HepG2 (cell line): ENCODE data around the gene EIF3J. TPM values are rescaled to one million over a fixed set of nuclear protein-coding genes. Genes with fewer than 3 reads are reported as not detected.

Experiments
- ESRRA ChIP-seq: sonication (generic); formaldehyde crosslinking; IDR thresholded peaks from 2 replicates; pipeline ENCODE4 v1.5.1; 2020; ENCODE audit warnings: mild to moderate bottlenecking, low read depth, missing genetic modification reagents
- JDP2 ChIP-seq: sonication (generic); formaldehyde crosslinking; IDR thresholded peaks from 2 replicates; pipeline ENCODE4 v1.8.1; 2022; ENCODE audit warnings: missing genetic modification reagents, borderline replicate concordance
- PRPF4 ChIP-seq: fragments of 200-400 bp; formaldehyde crosslinking; IDR thresholded peaks from 2 replicates; pipeline ENCODE4 v1.6.1; 2016; ENCODE audit warnings: low read length, low read depth; ENCODE audit not compliant: poor library complexity, severe bottlenecking
- RFX1 ChIP-seq: fragments of 450-650 bp; IDR thresholded peaks from 2 replicates; pipeline ENCODE4 v1.6.1; 2017
- SAP130 ChIP-seq: IDR thresholded peaks from 2 replicates; pipeline ENCODE4 v1.6.1; 2016; ENCODE audit warnings: low read depth
- YEATS4 ChIP-seq: sonication (generic); formaldehyde crosslinking; IDR thresholded peaks from 2 replicates; pipeline ENCODE4 v1.4.0; 2020; ENCODE audit warnings: missing genetic modification reagents, borderline replicate concordance
- ZNF121 ChIP-seq: sonication (generic); formaldehyde crosslinking; IDR thresholded peaks from 2 replicates; pipeline ENCODE4 v1.5.0; 2020; ENCODE audit warnings: mild to moderate bottlenecking, missing genetic modification reagents
- ZNF317 ChIP-seq: sonication (generic); formaldehyde crosslinking; IDR thresholded peaks from 2 replicates; pipeline ENCODE4 v1.5.0; 2020; ENCODE audit warnings: mild to moderate bottlenecking, missing genetic modification reagents
- ZNF550 ChIP-seq: sonication (generic); formaldehyde crosslinking; IDR thresholded peaks from 2 replicates; pipeline ENCODE4 v1.4.0; 2020; ENCODE audit warnings: mild to moderate bottlenecking, missing genetic modification reagents, borderline replicate concordance
- polyA plus RNA-seq, 8 experiments: library from polyadenylated mRNA; depleted of rRNA in 3 of 8; stranded (reverse) in 7 of 8; unstranded in 1 of 8; fragments of >200 nt; fragmentation: Illumina TruSeq in 4 of 8; extraction: Trizol in 4 of 8; gene quantifications; 2 replicates each; pipeline versions ENCODE4 v1.2.1 to v1.2.3, GENCODE V29; 2011 to 2016; ENCODE audit warnings: low read depth in 4 of 8, missing spikeins in 1 of 8, mixed read lengths in 1 of 8; ENCODE audit not compliant: insufficient read depth in 1 of 8
- total RNA-seq, 5 experiments: library from RNA; depleted of rRNA; stranded (reverse); fragments of >200 nt; fragmentation: Illumina TruSeq; extraction: Trizol; gene quantifications; 2 replicates each; pipeline ENCODE4 v1.2.3, GENCODE V29; 2016; ENCODE audit warnings: low read depth in 1 of 5
- TF ChIP-seq, protein P1 (sequence below): sonication (generic); formaldehyde crosslinking; IDR thresholded peaks from 2 replicates; pipeline ENCODE4 v1.4.0; 2020; ENCODE audit warnings: mild to moderate bottlenecking, missing genetic modification reagents
- TF ChIP-seq, protein P2 (sequence below): sonication (generic); formaldehyde crosslinking; conservative IDR thresholded peaks from 2 replicates; pipeline ENCODE4 v1.4.0; 2020; ENCODE audit warnings: missing genetic modification reagents
- TF ChIP-seq, protein P3 (sequence below): sonication (generic); formaldehyde crosslinking; IDR thresholded peaks from 2 replicates; pipeline ENCODE4 v1.4.0; 2020; ENCODE audit warnings: mild to moderate bottlenecking, missing genetic modification reagents
- TF ChIP-seq, protein P4 (sequence below): sonication (generic); formaldehyde crosslinking; IDR thresholded peaks from 2 replicates; pipeline ENCODE4 v1.9.0; 2021; ENCODE audit warnings: missing genetic modification reagents, mild to moderate bottlenecking, borderline replicate concordance
- TF ChIP-seq, protein P5 (sequence below): sonication (generic); formaldehyde crosslinking; IDR thresholded peaks from 2 replicates; pipeline ENCODE4 v1.4.0; 2020; ENCODE audit warnings: low read depth, missing genetic modification reagents
- TF ChIP-seq, protein P6 (sequence below): sonication (generic); formaldehyde crosslinking; conservative IDR thresholded peaks from 2 replicates; pipeline ENCODE4 v1.4.0; 2020; ENCODE audit warnings: missing genetic modification reagents

Gene EIF3J
- total and polyA plus RNA-seq, 2 of the 13 experiments (the other 11 are each of a cell fraction or from before 2014, with no cell fraction given), result 51.7 to 69.2 TPM

DNA sequence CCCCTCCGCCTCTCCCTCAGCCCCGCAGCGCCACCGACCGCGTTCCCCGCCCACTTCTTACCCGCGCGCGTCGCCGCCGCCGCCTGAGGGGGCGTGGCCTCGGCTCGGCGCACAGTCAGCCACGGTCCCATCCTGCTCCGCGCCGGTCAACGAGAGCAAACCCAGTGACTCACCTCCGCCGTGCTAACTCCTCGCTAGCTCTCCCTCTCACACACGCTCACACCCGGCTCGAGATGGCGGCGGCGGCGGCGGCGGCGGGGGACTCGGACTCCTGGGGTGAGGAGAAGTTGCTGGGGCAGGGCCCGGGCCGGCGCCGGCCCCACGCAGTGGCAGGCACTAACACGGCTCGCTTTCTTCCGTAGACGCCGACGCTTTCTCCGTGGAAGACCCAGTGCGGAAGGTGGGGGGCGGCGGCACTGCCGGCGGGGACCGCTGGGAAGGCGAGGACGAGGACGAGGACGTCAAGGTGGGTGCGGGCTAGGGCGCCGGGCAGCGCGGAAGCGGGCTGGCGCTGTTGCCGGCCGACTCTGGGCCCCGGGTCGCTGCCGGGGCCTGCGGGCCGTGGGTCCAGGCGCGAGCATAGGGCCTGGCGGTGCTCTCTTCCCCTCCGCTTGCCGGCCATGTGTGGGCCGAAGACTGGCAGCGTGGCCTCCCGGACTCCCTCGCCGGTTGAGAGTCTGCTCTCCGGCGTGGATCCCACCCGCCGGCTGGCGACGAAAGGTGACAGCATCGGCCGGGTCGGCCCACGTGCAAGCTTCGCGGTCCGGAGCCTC is at the start of gene EIF3J (continued):
- TF ChIP-seq, protein P1, sequence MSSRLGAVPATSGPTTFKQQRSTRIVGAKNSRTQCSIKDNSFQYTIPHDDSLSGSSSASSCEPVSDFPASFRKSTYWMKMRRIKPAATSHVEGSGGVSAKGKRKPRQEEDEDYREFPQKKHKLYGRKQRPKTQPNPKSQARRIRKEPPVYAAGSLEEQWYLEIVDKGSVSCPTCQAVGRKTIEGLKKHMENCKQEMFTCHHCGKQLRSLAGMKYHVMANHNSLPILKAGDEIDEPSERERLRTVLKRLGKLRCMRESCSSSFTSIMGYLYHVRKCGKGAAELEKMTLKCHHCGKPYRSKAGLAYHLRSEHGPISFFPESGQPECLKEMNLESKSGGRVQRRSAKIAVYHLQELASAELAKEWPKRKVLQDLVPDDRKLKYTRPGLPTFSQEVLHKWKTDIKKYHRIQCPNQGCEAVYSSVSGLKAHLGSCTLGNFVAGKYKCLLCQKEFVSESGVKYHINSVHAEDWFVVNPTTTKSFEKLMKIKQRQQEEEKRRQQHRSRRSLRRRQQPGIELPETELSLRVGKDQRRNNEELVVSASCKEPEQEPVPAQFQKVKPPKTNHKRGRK (CRISPR knock-in tag), result 0 out of 2 replicates have a peak, but pooled peaks have one; percentile 46
- TF ChIP-seq RFX1, result no peak
- TF ChIP-seq ZNF121 (CRISPR knock-in tag), result no peak
- TF ChIP-seq JDP2, result no peak
- peak; percentile 86; the same call in 1 of the 2 replicates for TF ChIP-seq ZNF550 (CRISPR knock-in tag)
- no peak; the same call in 1 of the 2 replicates for TF ChIP-seq ZNF317 (CRISPR knock-in tag)
- TF ChIP-seq YEATS4 (CRISPR knock-in tag), result peak; percentile 42
- TF ChIP-seq, protein P2, sequence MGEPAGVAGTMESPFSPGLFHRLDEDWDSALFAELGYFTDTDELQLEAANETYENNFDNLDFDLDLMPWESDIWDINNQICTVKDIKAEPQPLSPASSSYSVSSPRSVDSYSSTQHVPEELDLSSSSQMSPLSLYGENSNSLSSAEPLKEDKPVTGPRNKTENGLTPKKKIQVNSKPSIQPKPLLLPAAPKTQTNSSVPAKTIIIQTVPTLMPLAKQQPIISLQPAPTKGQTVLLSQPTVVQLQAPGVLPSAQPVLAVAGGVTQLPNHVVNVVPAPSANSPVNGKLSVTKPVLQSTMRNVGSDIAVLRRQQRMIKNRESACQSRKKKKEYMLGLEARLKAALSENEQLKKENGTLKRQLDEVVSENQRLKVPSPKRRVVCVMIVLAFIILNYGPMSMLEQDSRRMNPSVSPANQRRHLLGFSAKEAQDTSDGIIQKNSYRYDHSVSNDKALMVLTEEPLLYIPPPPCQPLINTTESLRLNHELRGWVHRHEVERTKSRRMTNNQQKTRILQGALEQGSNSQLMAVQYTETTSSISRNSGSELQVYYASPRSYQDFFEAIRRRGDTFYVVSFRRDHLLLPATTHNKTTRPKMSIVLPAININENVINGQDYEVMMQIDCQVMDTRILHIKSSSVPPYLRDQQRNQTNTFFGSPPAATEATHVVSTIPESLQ (CRISPR knock-in tag), result no peak
- no peak for TF ChIP-seq ESRRA (CRISPR knock-in tag)
- TF ChIP-seq, protein P3, sequence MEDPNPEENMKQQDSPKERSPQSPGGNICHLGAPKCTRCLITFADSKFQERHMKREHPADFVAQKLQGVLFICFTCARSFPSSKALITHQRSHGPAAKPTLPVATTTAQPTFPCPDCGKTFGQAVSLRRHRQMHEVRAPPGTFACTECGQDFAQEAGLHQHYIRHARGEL (CRISPR knock-in tag), result no peak
- TF ChIP-seq, protein P4, sequence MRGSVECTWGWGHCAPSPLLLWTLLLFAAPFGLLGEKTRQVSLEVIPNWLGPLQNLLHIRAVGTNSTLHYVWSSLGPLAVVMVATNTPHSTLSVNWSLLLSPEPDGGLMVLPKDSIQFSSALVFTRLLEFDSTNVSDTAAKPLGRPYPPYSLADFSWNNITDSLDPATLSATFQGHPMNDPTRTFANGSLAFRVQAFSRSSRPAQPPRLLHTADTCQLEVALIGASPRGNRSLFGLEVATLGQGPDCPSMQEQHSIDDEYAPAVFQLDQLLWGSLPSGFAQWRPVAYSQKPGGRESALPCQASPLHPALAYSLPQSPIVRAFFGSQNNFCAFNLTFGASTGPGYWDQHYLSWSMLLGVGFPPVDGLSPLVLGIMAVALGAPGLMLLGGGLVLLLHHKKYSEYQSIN (CRISPR knock-in tag), result no peak
- no peak for TF ChIP-seq PRPF4
- TF ChIP-seq SAP130 (CRISPR knock-in tag), result peak; percentile 78
- TF ChIP-seq, protein P5, sequence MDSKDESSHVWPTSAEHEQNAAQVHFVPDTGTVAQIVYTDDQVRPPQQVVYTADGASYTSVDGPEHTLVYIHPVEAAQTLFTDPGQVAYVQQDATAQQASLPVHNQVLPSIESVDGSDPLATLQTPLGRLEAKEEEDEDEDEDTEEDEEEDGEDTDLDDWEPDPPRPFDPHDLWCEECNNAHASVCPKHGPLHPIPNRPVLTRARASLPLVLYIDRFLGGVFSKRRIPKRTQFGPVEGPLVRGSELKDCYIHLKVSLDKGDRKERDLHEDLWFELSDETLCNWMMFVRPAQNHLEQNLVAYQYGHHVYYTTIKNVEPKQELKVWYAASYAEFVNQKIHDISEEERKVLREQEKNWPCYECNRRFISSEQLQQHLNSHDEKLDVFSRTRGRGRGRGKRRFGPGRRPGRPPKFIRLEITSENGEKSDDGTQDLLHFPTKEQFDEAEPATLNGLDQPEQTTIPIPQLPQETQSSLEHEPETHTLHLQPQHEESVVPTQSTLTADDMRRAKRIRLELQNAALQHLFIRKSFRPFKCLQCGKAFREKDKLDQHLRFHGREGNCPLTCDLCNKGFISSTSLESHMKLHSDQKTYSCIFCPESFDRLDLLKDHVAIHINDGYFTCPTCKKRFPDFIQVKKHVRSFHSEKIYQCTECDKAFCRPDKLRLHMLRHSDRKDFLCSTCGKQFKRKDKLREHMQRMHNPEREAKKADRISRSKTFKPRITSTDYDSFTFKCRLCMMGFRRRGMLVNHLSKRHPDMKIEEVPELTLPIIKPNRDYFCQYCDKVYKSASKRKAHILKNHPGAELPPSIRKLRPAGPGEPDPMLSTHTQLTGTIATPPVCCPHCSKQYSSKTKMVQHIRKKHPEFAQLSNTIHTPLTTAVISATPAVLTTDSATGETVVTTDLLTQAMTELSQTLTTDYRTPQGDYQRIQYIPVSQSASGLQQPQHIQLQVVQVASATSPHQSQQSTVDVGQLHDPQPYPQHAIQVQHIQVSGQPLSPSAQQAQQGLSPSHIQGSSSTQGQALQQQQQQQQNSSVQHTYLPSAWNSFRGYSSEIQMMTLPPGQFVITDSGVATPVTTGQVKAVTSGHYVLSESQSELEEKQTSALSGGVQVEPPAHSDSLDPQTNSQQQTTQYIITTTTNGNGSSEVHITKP (CRISPR knock-in tag), result no peak
- TF ChIP-seq, protein P6, sequence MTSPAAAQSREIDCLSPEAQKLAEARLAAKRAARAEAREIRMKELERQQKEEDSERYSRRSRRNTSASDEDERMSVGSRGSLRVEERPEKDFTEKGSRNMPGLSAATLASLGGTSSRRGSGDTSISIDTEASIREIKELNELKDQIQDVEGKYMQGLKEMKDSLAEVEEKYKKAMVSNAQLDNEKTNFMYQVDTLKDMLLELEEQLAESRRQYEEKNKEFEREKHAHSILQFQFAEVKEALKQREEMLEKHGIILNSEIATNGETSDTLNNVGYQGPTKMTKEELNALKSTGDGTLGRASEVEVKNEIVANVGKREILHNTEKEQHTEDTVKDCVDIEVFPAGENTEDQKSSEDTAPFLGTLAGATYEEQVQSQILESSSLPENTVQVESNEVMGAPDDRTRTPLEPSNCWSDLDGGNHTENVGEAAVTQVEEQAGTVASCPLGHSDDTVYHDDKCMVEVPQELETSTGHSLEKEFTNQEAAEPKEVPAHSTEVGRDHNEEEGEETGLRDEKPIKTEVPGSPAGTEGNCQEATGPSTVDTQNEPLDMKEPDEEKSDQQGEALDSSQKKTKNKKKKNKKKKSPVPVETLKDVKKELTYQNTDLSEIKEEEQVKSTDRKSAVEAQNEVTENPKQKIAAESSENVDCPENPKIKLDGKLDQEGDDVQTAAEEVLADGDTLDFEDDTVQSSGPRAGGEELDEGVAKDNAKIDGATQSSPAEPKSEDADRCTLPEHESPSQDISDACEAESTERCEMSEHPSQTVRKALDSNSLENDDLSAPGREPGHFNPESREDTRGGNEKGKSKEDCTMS (CRISPR knock-in tag), result no peak
